GM19193 (cell line): ENCODE data around the gene TNXB.

ENCODE experiments used
- POLR2A ChIP-seq: IDR thresholded peaks from 4 replicates; pipeline ENCODE4 v1.6.1; 2011; ENCODE audit not compliant: insufficient read depth, insufficient read length; ENCODE audit errors: extremely low read depth

Gene TNXB

GRCh38 chr6:32148289-32149091 is 39.4 kb upstream of the TNXB start:
- TF ChIP-seq POLR2A = no peak

GRCh38 chr6:32147401-32148132 is 38.4 kb upstream of the TNXB start:
- no peak for TF ChIP-seq POLR2A

- TF ChIP-seq POLR2A = no peak
Measured at GRCh38 chr6:32146687-32147086, 37.5 kb upstream of the TNXB start.

- TF ChIP-seq POLR2A = no peak
Measured at GRCh38 chr6:32146287-32146686, 37.1 kb upstream of the TNXB start.

- no peak for TF ChIP-seq POLR2A
Measured at GRCh38 chr6:32140420-32141046, 31.4 kb upstream of the TNXB start.

- TF ChIP-seq POLR2A = no peak
Measured at GRCh38 chr6:32139590-32139989, 30.5 kb upstream of the TNXB start.

GRCh38 chr6:32137454-32137853 is 28.3 kb upstream of the TNXB start:
- TF ChIP-seq POLR2A = no peak

GRCh38 chr6:32133786-32134185 is 24.6 kb upstream of the TNXB start:
- no peak for TF ChIP-seq POLR2A

GRCh38 chr6:32132110-32132509 is 23.0 kb upstream of the TNXB start:
- no peak for TF ChIP-seq POLR2A

GRCh38 chr6:32131439-32131948 is 22.4 kb upstream of the TNXB start:
- TF ChIP-seq POLR2A = no peak

- no peak for TF ChIP-seq POLR2A
Measured at GRCh38 chr6:32129297-32130088, 20.4 kb upstream of the TNXB start.

GRCh38 chr6:32128751-32129296 is 19.7 kb upstream of the TNXB start:
- TF ChIP-seq POLR2A = no peak

GRCh38 chr6:32127717-32128592 is 18.8 kb upstream of the TNXB start, which contains the start of gene ATF6B:
Gene ATF6B (minus strand): TSS chr6:32128246. CDS start chr6:32128207, 39 bp downstream.
- TF ChIP-seq POLR2A = peak; percentile 78
